Immature natural killer cell (primary cell): ENCODE measurements around the gene MON2. TPM values are rescaled to one million over a fixed set of nuclear protein-coding genes. Genes with fewer than 3 reads are reported as not detected.
"Not testable (repeated sequence)": the region's sequence is repeated elsewhere in the genome, so short reads cannot be mapped to it uniquely, and the experiment has no call there.

Experiments
- DNase-seq, 3 donors: peaks; one replicate each; pipeline ENCODE4 v3.0.0; 2022; ENCODE audit warnings: mixed read lengths in 1 of 3
- H3K27ac Mint-ChIP-seq, 6 donors: one replicate each; pipeline ENCODE4 v1.8.0; 2020; ENCODE audit warnings: mixed read lengths in 6 of 6, mild to moderate bottlenecking in 5 of 6, inconsistent platforms in 4 of 6, moderate library complexity in 3 of 6
- H3K27me3 Mint-ChIP-seq, 3 donors: one replicate each; pipeline ENCODE4 v1.8.0; 2020 to 2021; ENCODE audit warnings: low read depth in 3 of 3, mild to moderate bottlenecking in 3 of 3, mixed read lengths in 3 of 3, moderate library complexity in 3 of 3, inconsistent platforms in 1 of 3
- H3K36me3 Mint-ChIP-seq, 3 donors: one replicate each; pipeline ENCODE4 v1.8.0; 2020; ENCODE audit warnings: mixed read lengths in 3 of 3, inconsistent platforms in 2 of 3, mild to moderate bottlenecking in 2 of 3
- H3K4me1 Mint-ChIP-seq, 2 donors: one replicate each; pipeline ENCODE4 v1.8.0; 2020; ENCODE audit warnings: inconsistent platforms in 2 of 2, mild to moderate bottlenecking in 2 of 2, mixed read lengths in 2 of 2, moderate library complexity in 1 of 2
- H3K4me3 Mint-ChIP-seq, 5 donors: one replicate each; pipeline ENCODE4 v1.8.0; 2020; ENCODE audit warnings: mild to moderate bottlenecking in 5 of 5, mixed read lengths in 5 of 5, inconsistent platforms in 3 of 5, moderate library complexity in 3 of 5
- H3K9me3 Mint-ChIP-seq, 6 donors: one replicate each; pipeline ENCODE4 v1.8.0; 2020; ENCODE audit warnings: mild to moderate bottlenecking in 6 of 6, mixed read lengths in 6 of 6, inconsistent platforms in 4 of 6, moderate library complexity in 3 of 6
- polyA plus RNA-seq, 3 donors: library from polyadenylated mRNA; unstranded; fragments of 300-500 nt; fragmentation: Illumina TruSeq; gene quantifications; one replicate each; pipeline ENCODE4 v1.2.3, GENCODE V29; 2021

MON2 gene
- polyA plus RNA-seq, 3 donors from 2014 or later = 7.0 to 22.8 (median 13.8) TPM

DNA sequence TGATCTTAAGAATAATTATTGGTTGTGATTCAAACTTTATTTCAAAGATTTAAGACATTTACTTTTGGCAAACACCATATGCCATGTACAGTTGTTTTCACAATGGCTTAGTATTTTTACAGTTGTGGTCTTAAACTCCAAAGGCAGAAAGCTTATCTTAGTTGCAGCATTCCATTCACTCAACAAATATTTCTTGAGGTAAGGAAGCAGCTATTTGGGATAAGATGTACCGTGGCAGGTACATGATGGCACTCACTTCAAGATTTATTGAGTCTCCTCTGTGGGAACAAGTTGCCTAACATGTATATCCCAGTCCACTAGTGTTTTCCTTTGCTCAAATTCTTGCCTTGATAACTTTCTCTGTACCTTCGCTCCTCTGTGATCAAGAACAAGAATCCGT is 8.0 kb upstream of the MON2 start:
- no peak overlapping the region for H3K27ac Mint-ChIP-seq
- H3K27me3 Mint-ChIP-seq = peaks cover 0 to 10% (median 3%) of the 10 kb centered on the region in 3 donors
- no peaks in the 10 kb centered on the region for H3K4me1 Mint-ChIP-seq
- DNase-seq = no peak
- peaks cover 0 to 3% (median 0%) of the 10 kb centered on the region in 3 donors for H3K36me3 Mint-ChIP-seq
- H3K9me3 Mint-ChIP-seq = peaks cover 3 to 12% (median 9%) of the 10 kb centered on the region in 6 donors
- H3K4me3 Mint-ChIP-seq = no peak overlapping the region

DNA sequence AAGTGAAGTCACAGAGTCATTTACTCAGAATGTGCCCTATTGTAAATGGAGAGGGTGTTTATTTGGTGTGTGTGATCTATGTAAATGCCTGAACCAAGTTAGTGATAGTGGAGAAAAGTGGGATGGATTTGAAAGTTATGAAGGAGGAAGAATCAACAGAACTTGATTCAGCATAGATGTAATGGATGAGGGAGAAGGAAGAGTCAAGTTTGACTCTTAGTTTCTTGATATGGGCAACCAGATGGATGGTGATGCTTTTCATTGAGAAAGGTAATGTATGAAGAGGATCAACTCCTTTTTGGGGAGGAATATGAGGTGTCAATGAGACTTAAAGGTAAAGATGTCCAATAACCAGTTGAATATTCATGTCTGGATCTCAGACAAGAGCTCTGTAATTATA is 6.7 kb upstream of the MON2 start:
- Mint-ChIP-seq H3K27ac (no peak overlapping the region), H3K27me3 (peaks cover 0 to 8% (median 5%) of the 10 kb centered on the region in 3 donors), H3K36me3 (peaks cover 0 to 3% (median 0%) of the 10 kb centered on the region in 3 donors), H3K4me1 (no peaks in the 10 kb centered on the region), H3K9me3 (peaks cover 4 to 15% (median 12%) of the 10 kb centered on the region in 6 donors), H3K4me3 (no peak overlapping the region)
- DNase-seq = no peak

DNA sequence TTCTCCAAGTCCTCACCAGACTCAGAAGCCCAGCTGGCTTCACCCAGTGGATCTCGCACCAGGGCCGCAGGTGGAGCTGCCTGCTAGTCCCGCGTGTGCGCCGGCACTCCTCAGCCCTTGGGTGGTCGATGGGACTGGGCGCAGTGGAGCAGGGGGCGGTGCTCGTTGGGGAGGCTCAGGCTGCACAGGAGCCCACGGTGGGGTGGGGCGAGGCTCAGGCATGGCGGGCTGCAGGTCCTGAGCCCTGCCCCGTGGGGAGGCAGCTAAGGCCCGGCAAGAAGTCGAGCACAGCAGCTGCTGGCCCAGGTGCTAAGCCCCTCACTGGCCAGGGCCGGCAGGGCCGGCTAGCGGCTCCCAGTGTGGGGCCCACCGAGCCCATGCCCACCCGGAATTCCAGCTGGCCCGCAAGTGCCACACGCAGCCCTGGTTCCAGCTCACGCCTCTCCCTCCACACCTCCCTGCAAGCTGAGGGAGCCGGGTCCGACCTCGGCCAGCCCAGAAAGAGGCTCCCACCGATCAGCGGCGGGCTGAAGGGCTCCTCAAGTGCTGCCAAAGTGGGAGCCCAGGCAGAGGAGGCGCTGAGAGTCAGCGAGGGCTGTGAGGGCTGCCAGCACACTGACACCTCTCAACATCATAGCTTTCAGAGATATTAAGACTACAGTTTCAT is 5.3 kb upstream of the MON2 start:
- H3K4me1 Mint-ChIP-seq, H3K4me3 Mint-ChIP-seq, DNase-seq, H3K27ac Mint-ChIP-seq, H3K36me3 Mint-ChIP-seq: not testable (repeated sequence)
- Mint-ChIP-seq H3K9me3 (peaks cover 4 to 15% (median 12%) of the 10 kb centered on the region in 6 donors), H3K27me3 (peaks cover 0 to 12% (median 7%) of the 10 kb centered on the region in 3 donors)

DNA sequence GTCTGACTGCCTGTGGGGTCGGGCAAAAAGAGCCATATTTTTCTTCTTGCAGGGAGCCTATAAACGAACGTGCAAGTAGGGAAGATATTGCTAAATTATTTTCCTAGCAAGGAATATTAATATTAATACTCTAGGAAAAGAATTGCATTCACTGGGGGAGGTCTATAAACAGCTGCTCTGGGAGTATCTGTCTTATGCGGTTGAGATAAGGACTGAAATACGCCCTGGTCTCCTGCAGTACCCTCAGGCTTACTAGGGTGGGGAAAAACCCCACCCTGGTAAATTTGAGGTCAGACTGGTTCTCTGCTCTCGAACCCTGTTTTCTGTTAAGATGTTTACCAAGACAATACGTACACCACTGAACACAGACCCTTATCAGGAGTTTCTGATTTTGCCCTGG is 3.4 kb upstream of the MON2 start:
- H3K27me3 Mint-ChIP-seq = peaks cover 1 to 18% (median 14%) of the 10 kb centered on the region in 3 donors
- peaks cover 4 to 15% (median 12%) of the 10 kb centered on the region in 6 donors for H3K9me3 Mint-ChIP-seq
- peaks cover 22 to 23% of the 10 kb centered on the region in 2 donors for H3K4me1 Mint-ChIP-seq
- not testable (repeated sequence) for H3K27ac Mint-ChIP-seq, H3K36me3 Mint-ChIP-seq, H3K4me3 Mint-ChIP-seq, DNase-seq

DNA sequence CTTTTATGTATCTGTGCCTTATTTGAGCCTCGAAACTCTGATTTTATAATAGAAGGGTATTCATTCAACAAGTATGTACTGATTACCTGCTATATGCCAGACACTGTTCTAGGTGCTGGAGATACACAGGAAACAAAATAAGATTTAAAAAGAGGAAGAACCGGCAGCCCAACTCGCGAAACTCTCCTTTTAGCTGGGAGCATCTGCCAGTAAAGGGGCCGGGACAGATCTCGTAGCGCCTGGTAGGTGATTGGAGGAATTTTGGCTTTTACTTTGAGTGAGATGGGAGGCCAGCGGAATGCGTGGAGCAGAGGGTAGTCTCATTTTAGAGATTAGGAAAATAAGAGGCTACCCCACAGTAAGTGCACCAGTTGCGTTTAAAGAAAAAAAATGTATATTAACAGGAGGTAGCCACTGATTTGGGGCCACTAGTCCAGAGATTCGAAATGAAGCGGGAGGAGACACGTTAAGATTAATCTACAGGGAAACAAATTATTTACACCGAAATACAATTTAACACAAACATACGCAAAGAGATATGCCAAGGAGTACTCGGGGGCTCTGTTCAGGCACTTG is 520 bp upstream of the MON2 start:
- peaks cover 31 to 34% of the 10 kb centered on the region in 2 donors for H3K4me1 Mint-ChIP-seq
- H3K27ac Mint-ChIP-seq = peak overlapping the region; percentile 91 to 98 (median 95)
- peak overlapping the region; percentile 90 to 99 (median 96) for H3K4me3 Mint-ChIP-seq
- peaks cover 1 to 18% (median 11%) of the 10 kb centered on the region in 3 donors for H3K27me3 Mint-ChIP-seq
- peaks cover 4 to 15% (median 12%) of the 10 kb centered on the region in 6 donors for H3K9me3 Mint-ChIP-seq
- H3K36me3 Mint-ChIP-seq = no peaks in the 10 kb centered on the region
- DNase-seq = peak in 1 of 3 donors; percentile 5

DNA sequence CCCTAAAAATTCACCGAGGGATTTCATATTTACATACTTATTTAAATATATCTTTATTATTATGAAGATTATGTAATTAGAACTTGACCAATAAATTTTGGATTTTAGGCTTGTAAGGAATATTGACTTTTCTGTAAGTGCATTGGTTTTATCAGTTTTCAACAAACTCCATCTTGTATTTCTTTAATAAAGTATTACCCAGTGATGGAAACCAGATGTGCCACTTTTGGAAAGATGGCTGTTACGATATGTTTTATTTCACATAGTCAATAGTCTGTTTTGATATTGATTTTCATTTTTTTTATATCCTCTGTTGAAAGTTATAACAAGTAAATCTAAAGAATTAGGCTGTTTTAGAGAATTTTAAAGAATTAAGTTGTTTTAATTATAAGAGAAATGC is 1.8 kb downstream of the MON2 start:
- peaks cover 0 to 6% (median 5%) of the 10 kb centered on the region in 6 donors for H3K9me3 Mint-ChIP-seq
- peak overlapping the region in 2 of 6 donors; percentile 8 to 19 for H3K27ac Mint-ChIP-seq
- DNase-seq = no peak
- peak overlapping the region; percentile 90 to 99 (median 96) for H3K4me3 Mint-ChIP-seq
- no peaks in the 10 kb centered on the region for H3K36me3 Mint-ChIP-seq
- peaks cover 34% of the 10 kb centered on the region in 2 donors for H3K4me1 Mint-ChIP-seq
- peaks cover 1 to 18% (median 8%) of the 10 kb centered on the region in 3 donors for H3K27me3 Mint-ChIP-seq

DNA sequence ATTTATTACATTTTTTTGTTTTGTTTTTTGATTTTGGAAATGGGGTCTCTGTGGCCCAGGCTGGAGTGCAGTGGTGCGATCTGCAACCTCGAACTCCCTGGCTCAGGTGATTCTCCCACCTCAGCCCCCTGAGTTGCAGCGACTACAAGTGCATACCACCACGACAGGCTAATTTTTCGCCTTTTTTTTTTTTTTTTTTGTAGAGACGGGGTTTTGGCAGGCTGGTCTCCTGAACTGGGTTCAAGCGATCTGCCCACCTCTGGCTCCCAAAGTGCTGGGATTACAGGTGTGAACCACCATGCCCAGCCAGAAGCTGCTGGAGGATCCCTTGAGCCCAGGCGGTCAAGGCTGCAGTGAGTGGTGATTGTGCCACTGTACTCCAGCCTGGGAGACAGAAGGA is 2.3 kb downstream of the MON2 start:
- Mint-ChIP-seq H3K4me1 (peaks cover 39% of the 10 kb centered on the region in 2 donors), H3K36me3 (no peaks in the 10 kb centered on the region), H3K9me3 (peaks cover 0 to under 1% (median 0%) of the 10 kb centered on the region in 6 donors), H3K27ac (peak overlapping the region in 1 of 6 donors; percentile 2), H3K27me3 (peaks cover 1 to 15% (median 5%) of the 10 kb centered on the region in 3 donors), H3K4me3 (peak overlapping the region in 3 of 5 donors; percentile 26 to 52 (median 32))
- DNase-seq = no peak

DNA sequence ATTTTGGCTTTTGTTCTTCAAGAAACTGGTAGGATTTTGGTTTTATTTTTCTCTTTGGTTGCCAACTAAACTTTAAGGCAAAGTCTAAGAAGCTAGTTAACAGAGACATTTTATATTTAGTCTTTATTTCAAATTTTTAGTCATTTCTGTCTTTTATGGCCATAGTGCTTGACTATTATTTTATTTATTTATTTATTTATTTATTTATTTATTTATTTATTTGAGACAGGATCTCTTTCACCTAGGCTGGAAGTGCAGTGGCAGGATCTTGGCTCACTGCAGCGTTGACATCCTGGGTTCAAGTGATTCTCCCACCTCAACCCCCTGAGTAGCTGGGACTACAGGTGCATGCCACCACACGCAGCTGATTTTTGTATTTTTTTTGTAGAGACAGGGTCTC is 3.1 kb downstream of the MON2 start:
- no peak overlapping the region for H3K27ac Mint-ChIP-seq
- H3K27me3 Mint-ChIP-seq = peaks cover 1 to 15% (median 5%) of the 10 kb centered on the region in 3 donors
- H3K4me3 Mint-ChIP-seq = peak overlapping the region in 4 of 5 donors; percentile 26 to 52 (median 38)
- H3K36me3 Mint-ChIP-seq = peaks cover 0 to 2% (median 0%) of the 10 kb centered on the region in 3 donors
- no peak for DNase-seq
- H3K9me3 Mint-ChIP-seq = no peaks in the 10 kb centered on the region
- peaks cover 40 to 44% of the 10 kb centered on the region in 2 donors for H3K4me1 Mint-ChIP-seq

DNA sequence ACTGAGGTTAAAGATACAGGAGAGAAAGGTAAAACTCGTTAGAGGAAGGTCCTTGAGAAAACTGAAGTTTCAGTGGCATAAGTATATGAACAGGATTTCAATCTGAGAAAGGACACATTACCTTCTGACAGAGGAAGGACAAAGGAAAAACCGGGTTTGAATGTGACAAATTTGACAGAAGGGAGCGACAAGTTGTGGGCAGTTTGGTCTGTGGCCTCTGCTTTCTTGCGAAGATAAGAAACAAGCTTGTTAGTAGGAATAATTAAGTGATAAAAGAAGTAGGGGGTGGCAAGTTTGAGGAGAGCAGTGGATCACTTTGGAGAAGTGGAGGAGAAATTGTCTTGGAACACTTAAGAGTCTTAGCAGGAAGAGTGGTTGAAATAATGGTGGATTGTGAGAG is 5.1 kb downstream of the MON2 start:
- Mint-ChIP-seq H3K9me3 (no peaks in the 10 kb centered on the region), H3K27ac (no peak overlapping the region), H3K4me3 (no peak overlapping the region), H3K27me3 (peaks cover 0 to 8% (median 1%) of the 10 kb centered on the region in 3 donors), H3K4me1 (peaks cover 37 to 42% of the 10 kb centered on the region in 2 donors), H3K36me3 (peaks cover 0 to 3% (median 0%) of the 10 kb centered on the region in 3 donors)
- DNase-seq = no peak

DNA sequence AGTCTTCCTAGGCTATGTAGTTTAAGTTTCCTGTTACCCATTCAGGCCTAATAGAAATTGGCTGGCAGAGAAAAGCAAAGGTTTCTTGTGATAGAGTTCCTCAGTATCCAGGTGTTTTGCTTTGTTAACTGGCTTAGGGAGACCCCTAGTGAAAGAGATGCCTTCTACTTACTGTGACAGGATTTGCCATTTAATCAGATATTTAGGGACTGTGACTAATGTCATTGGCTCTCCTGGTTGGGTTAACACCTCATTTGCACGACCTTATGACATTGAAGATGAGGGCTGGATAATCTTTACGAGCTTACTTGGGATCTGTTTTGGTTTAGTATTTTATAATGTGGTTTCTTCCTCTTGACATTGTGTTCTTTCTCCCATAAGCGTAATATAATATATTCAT is 5.8 kb downstream of the MON2 start:
- DNase-seq = no peak
- H3K9me3 Mint-ChIP-seq = no peaks in the 10 kb centered on the region
- no peak overlapping the region for H3K4me3 Mint-ChIP-seq
- H3K27me3 Mint-ChIP-seq = peaks cover 0 to 2% (median 0%) of the 10 kb centered on the region in 3 donors
- peaks cover 0 to 3% (median 0%) of the 10 kb centered on the region in 3 donors for H3K36me3 Mint-ChIP-seq
- H3K4me1 Mint-ChIP-seq = peaks cover 34 to 44% of the 10 kb centered on the region in 2 donors
- H3K27ac Mint-ChIP-seq = no peak overlapping the region

DNA sequence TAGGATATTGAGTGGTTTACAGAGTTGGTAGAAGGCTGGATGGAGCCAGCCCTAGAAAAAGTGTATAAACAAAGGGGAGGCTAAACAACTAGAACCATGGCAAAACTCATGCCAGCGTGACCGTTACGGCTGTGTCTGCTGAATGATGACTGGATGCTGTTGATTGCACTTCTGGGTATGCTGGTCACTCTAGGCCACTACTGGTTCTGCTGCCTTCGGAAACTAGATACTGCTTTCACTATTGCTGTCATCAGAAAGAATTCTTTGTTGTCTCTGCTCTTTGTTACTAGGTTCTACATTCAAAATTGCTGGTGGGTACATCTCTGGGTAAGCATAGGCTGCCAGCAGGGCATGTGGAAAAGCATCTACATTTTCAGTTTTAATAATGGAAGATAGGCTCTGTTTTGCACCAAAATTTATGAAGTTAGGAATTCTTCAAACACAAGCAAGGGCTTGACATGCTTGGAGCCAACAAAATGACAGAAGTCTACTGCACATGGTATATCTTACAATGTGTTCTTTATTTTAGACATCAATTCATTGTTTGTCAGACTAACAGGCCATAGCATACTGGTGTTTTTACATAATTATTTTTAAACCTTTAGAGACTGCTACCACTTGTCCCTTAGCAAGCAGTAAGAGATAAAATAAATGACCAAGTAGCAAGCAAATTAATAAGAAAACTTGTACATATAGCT is 15.4 kb downstream of the MON2 start:
- H3K4me3 Mint-ChIP-seq = no peak overlapping the region
- peak overlapping the region in 2 of 6 donors; percentile 5 to 36 for H3K27ac Mint-ChIP-seq
- H3K36me3 Mint-ChIP-seq = peaks cover 0 to 14% (median 6%) of the 10 kb centered on the region in 3 donors
- no peak for DNase-seq
- H3K27me3 Mint-ChIP-seq = peaks cover 0 to 3% (median 0%) of the 10 kb centered on the region in 3 donors
- H3K9me3 Mint-ChIP-seq = no peaks in the 10 kb centered on the region
- H3K4me1 Mint-ChIP-seq = peaks cover 34 to 69% of the 10 kb centered on the region in 2 donors

DNA sequence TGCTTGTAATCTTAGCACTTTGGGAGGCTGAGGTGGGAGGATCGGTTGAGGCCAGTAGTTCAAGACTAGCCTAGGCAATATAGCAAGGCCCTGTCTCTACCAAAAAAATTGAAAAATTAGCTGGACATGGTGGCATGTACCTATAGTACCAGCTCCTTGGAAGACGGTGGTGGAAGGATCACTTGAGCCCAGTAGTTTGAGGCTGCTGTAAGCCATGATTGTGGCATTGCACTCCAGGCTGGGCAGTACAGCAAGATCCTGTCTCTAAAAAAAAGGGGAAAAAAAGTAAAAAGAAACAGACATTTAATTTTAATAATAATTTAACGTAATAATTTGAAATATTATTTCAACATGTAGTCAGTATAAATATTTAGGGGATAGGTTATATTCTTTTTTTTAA is 16.1 kb downstream of the MON2 start:
- peaks cover 0 to 1% (median 0%) of the 10 kb centered on the region in 3 donors for H3K27me3 Mint-ChIP-seq
- peaks cover 0 to 15% (median 6%) of the 10 kb centered on the region in 3 donors for H3K36me3 Mint-ChIP-seq
- no peaks in the 10 kb centered on the region for H3K9me3 Mint-ChIP-seq
- peaks cover 30 to 67% of the 10 kb centered on the region in 2 donors for H3K4me1 Mint-ChIP-seq
- H3K27ac Mint-ChIP-seq = no peak overlapping the region
- DNase-seq = no peak
- no peak overlapping the region for H3K4me3 Mint-ChIP-seq

DNA sequence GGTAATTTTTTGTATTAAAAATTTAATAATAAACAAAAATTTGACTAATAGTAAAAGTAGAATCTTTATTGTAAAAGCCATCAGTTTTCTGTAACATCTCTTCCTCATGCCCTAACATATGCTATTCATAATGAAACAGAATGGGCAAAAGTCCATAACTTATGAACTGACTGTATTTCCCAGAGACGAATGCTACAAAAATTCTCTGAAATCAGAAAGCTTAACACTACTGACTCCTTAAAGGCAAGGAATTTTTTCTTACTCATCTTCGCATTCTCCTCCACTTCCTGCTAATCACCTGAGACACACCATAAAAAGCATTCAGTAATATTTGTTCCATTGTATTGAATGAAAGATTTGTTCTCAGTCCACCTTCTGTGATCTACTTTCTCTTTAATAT is 17.6 kb downstream of the MON2 start:
- no peaks in the 10 kb centered on the region for H3K9me3 Mint-ChIP-seq
- H3K4me3 Mint-ChIP-seq = no peak overlapping the region
- peaks cover 0 to 1% (median 0%) of the 10 kb centered on the region in 3 donors for H3K27me3 Mint-ChIP-seq
- H3K4me1 Mint-ChIP-seq = peaks cover 20 to 61% of the 10 kb centered on the region in 2 donors
- DNase-seq = no peak
- peak overlapping the region in 2 of 6 donors; percentile 0 to 69 for H3K27ac Mint-ChIP-seq
- peaks cover 0 to 11% (median 6%) of the 10 kb centered on the region in 3 donors for H3K36me3 Mint-ChIP-seq
